ENCODE results near the gene NALCN. TPM values are rescaled to one million over a fixed set of nuclear protein-coding genes. Genes with fewer than 3 reads are reported as not detected.

Gene NALCN
- total and polyA plus RNA-seq, 10 of the 15 experiments (the other 5 are each of a cell fraction or from before 2014, with no cell fraction given), result under 0.01 TPM; not detected in 9

DNA sequence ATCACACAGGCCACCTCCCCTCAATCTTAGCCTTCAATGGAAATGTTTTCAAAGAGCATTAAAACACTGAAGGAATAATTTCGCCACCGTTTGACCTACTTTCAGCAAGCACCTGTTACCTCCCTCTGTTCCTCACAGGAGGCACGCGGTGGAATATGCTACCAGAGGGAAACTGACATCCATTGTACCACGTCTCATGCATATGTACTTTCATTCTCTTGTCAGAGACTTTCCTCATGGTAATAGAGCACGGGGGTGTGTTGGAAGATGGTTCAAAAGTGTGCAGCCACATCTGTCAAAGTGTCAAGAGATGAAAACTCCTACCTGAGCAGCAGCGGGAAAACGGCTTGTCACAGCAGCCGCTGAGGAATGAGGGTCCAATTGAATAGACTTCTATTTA is 143.4 kb downstream of the NALCN start:
- Histone ChIP-seq H3K27ac (ENCODE audit: control insufficient read depth, insufficient read depth) (no peak overlapping the region), H3K27me3 (replicated peaks in 1 of 2; ENCODE audit: control insufficient read depth in 2 of 2, insufficient read depth in 2 of 2, low read length in 1 of 2) (no peaks in the 10 kb centered on the region; a peak in 1 of 4 replicates), H3K36me3 (ENCODE audit: control insufficient read depth in 2 of 2, insufficient read depth in 2 of 2, low read length in 1 of 2) (no peaks in the 10 kb centered on the region), H2AFZ (ENCODE audit: control insufficient read depth, low read depth, low read length) (no peak overlapping the region), H4K20me1 (ENCODE audit: control insufficient read depth, insufficient read depth) (no peaks in the 10 kb centered on the region), H3K4me3 (no peak overlapping the region), H3K9ac (ENCODE audit: control insufficient read depth, insufficient read depth, low read length) (no peak overlapping the region), H3K4me1 (ENCODE audit: control insufficient read depth, insufficient read depth, low read length) (no peaks in the 10 kb centered on the region), H3K4me2 (ENCODE audit: control insufficient read depth, insufficient read depth) (no peak overlapping the region), H3K9me3 (replicated peaks; ENCODE audit: control insufficient read depth, insufficient read depth, low read length) (no peaks in the 10 kb centered on the region), H3K79me2 (ENCODE audit: control insufficient read depth, insufficient read depth, low read length) (no peaks in the 10 kb centered on the region)
- FAIRE-seq (no peak), DNase-seq (ENCODE audit: low read depth, low spot score) (no peak), ATAC-seq (no peak)
- TF ChIP-seq NFIC (IDR thresholded peaks at IDR 0.05; ENCODE audit: low read depth, low read length) (no peak), MYC (IDR thresholded peaks at IDR 0.05; ENCODE audit: insufficient read depth, insufficient read length, insufficient replicate concordance, low read length, severe bottlenecking) (no peak), NR2C2 (IDR thresholded peaks at IDR 0.05; ENCODE audit: borderline replicate concordance, control insufficient read depth, insufficient read length, low read depth) (no peak), ATF3 (IDR thresholded peaks at IDR 0.05; ENCODE audit: borderline replicate concordance, extremely low read depth, low read depth, low read length) (no peak), TBL1XR1 (IDR thresholded peaks at IDR 0.05; ENCODE audit: low read depth, low read length) (no peak), MXI1 (IDR thresholded peaks at IDR 0.05; ENCODE audit: low read depth, low read length) (no peak), POU2F2 (IDR thresholded peaks at IDR 0.05; ENCODE audit: borderline replicate concordance, low read depth, low read length) (no peak), YBX1 (IDR thresholded peaks at IDR 0.05) (no peak), ZBED1 (IDR thresholded peaks at IDR 0.05; ENCODE audit: borderline replicate concordance) (no peak), PRDM15 (CRISPR knock-in tag; IDR thresholded peaks at IDR 0.05) (no peak), TCF3 (IDR thresholded peaks at IDR 0.05; ENCODE audit: borderline replicate concordance, insufficient read depth, low read depth, low read length) (no peak), SRF (IDR thresholded peaks at IDR 0.05; ENCODE audit: low read depth in 2 of 2, low read length in 2 of 2) (no peak)
- TF ChIP-seq, protein P1, sequence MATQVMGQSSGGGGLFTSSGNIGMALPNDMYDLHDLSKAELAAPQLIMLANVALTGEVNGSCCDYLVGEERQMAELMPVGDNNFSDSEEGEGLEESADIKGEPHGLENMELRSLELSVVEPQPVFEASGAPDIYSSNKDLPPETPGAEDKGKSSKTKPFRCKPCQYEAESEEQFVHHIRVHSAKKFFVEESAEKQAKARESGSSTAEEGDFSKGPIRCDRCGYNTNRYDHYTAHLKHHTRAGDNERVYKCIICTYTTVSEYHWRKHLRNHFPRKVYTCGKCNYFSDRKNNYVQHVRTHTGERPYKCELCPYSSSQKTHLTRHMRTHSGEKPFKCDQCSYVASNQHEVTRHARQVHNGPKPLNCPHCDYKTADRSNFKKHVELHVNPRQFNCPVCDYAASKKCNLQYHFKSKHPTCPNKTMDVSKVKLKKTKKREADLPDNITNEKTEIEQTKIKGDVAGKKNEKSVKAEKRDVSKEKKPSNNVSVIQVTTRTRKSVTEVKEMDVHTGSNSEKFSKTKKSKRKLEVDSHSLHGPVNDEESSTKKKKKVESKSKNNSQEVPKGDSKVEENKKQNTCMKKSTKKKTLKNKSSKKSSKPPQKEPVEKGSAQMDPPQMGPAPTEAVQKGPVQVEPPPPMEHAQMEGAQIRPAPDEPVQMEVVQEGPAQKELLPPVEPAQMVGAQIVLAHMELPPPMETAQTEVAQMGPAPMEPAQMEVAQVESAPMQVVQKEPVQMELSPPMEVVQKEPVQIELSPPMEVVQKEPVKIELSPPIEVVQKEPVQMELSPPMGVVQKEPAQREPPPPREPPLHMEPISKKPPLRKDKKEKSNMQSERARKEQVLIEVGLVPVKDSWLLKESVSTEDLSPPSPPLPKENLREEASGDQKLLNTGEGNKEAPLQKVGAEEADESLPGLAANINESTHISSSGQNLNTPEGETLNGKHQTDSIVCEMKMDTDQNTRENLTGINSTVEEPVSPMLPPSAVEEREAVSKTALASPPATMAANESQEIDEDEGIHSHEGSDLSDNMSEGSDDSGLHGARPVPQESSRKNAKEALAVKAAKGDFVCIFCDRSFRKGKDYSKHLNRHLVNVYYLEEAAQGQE (IDR thresholded peaks at IDR 0.05; ENCODE audit: low read depth, low read length), result no peak
- ChIA-PET CTCF (no interaction called here), RAD21 (ENCODE audit: unreplicated experiment) (interaction anchor here (1.7 kb wide), 1 partner anchor 13 kb away, joined by 3 read pairs; no protein-coding TSS in a partner anchor), SMC1A (ENCODE audit: uncharacterized antibody, unreplicated experiment) (no interaction called here), POLR2A (no interaction called here)
- in situ Hi-C loops (cut with MboI) (no loop called here), intact Hi-C loops (cut with micrococcal nuclease; ENCODE audit: unreplicated experiment) (no loop called here)
- WGBS (ENCODE audit: insufficient coverage, insufficient replicate concordance, low lambda C conversion rate, missing lambda C conversion rate), result 24% methylated on average over 9 of the region's 9 CpGs
- no TSS peak for BruUV-seq (replicated peaks)
